ENCODE measurements around the gene OR4D2.

The OR4D2 gene

DNA sequence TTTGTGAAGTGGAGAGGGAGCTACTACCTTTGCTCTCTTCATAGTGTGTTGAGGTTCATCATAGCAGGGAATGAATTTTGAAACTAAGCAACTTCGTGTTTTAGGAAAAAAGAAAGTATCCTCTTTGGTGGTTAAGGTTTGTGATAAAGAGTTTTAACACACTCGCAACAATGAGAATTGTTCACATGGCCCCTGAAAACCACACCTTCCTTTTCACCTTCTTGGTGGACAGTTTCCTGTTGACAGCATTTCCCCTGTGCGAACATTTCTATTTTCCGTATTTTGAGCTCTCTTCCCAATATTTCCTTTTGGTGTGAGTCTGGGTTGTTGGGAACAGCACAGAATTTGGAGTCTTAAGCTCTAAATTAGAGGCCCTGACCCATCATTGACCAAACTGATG, 3.8 kb downstream of the OR4D2 start:
- ChIA-PET POLR2A (no interaction called here), CTCF (interaction anchor here (0.5 to 1.8 kb wide), 10 partner anchors 10 to 776 kb away, joined by 3 to 10 read pairs (median 3); partner anchors contain the start of gene SRSF1)
- Histone ChIP-seq H3K4me3 (ENCODE audit: low read depth, low read length) (no peak overlapping the region), H3K4me1 (ENCODE audit: control insufficient read depth, insufficient read depth, low read length) (no peaks in the 10 kb centered on the region), H3K27ac (ENCODE audit: extremely low read depth, low read depth, low read length) (no peak overlapping the region), H3K36me3 (ENCODE audit: control insufficient read depth in 2 of 2, insufficient read depth in 1 of 2, low read length in 2 of 2) (no peaks in the 10 kb centered on the region), H3K9me3 (ENCODE audit: control insufficient read depth, insufficient read depth, low read depth, low read length) (no peaks in the 10 kb centered on the region)
- no peak for TF ChIP-seq ZIC2 (tag by site-specific recombination; IDR thresholded peaks at IDR 0.05)
- TF ChIP-seq ZNF623 (tag by site-specific recombination; IDR thresholded peaks at IDR 0.05): no peak
- no peak for TF ChIP-seq ZNF2 (tag by site-specific recombination; IDR thresholded peaks at IDR 0.05)
- TF ChIP-seq ZNF239 (tag by site-specific recombination; IDR thresholded peaks at IDR 0.05): no peak
- no peak for TF ChIP-seq ZNF76 (tag by site-specific recombination; IDR thresholded peaks at IDR 0.05; ENCODE audit: borderline replicate concordance, low read depth)
- TF ChIP-seq ZNF571 (tag by site-specific recombination; IDR thresholded peaks at IDR 0.05): no peak
- TF ChIP-seq REPIN1 (tag by site-specific recombination; IDR thresholded peaks at IDR 0.05; ENCODE audit: low read depth): no peak
- no peak for TF ChIP-seq ZNF221 (tag by site-specific recombination; IDR thresholded peaks at IDR 0.05; ENCODE audit: borderline replicate concordance)
- no peak for TF ChIP-seq ZNF777 (tag by site-specific recombination; IDR thresholded peaks at IDR 0.05; ENCODE audit: borderline replicate concordance)
- no peak for TF ChIP-seq BCL11A (tag by site-specific recombination; IDR thresholded peaks at IDR 0.05; ENCODE audit: low read depth)
- TF ChIP-seq GLIS2 (tag by site-specific recombination; IDR thresholded peaks at IDR 0.05): no peak
- TF ChIP-seq ZNF184 (tag by site-specific recombination; IDR thresholded peaks at IDR 0.05): no peak
- no peak for TF ChIP-seq KLF9 (tag by site-specific recombination; IDR thresholded peaks at IDR 0.05; ENCODE audit: low read depth)
- TF ChIP-seq ZNF654 (tag by site-specific recombination; IDR thresholded peaks at IDR 0.05; ENCODE audit: low read depth): no peak
- no peak for TF ChIP-seq ZNF561 (tag by site-specific recombination; IDR thresholded peaks at IDR 0.05; ENCODE audit: borderline replicate concordance)
- TF ChIP-seq ZNF792 (tag by site-specific recombination; IDR thresholded peaks at IDR 0.05): no peak
- TF ChIP-seq ZNF629 (tag by site-specific recombination; IDR thresholded peaks at IDR 0.05): no peak
- no peak for TF ChIP-seq HOXD13 (CRISPR knock-in tag; IDR thresholded peaks at IDR 0.05; ENCODE audit: borderline replicate concordance)
- TF ChIP-seq, protein P1, sequence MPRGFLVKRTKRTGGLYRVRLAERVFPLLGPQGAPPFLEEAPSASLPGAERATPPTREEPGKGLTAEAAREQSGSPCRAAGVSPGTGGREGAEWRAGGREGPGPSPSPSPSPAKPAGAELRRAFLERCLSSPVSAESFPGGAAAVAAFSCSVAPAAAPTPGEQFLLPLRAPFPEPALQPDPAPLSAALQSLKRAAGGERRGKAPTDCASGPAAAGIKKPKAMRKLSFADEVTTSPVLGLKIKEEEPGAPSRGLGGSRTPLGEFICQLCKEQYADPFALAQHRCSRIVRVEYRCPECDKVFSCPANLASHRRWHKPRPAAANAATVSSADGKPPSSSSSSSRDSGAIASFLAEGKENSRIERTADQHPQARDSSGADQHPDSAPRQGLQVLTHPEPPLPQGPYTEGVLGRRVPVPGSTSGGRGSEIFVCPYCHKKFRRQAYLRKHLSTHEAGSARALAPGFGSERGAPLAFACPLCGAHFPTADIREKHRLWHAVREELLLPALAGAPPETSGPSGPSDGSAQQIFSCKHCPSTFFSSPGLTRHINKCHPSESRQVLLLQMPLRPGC (tag by site-specific recombination; IDR thresholded peaks at IDR 0.05): no peak
- TF ChIP-seq ATF2 (tag by site-specific recombination; IDR thresholded peaks at IDR 0.05; ENCODE audit: low read depth): no peak

DNA sequence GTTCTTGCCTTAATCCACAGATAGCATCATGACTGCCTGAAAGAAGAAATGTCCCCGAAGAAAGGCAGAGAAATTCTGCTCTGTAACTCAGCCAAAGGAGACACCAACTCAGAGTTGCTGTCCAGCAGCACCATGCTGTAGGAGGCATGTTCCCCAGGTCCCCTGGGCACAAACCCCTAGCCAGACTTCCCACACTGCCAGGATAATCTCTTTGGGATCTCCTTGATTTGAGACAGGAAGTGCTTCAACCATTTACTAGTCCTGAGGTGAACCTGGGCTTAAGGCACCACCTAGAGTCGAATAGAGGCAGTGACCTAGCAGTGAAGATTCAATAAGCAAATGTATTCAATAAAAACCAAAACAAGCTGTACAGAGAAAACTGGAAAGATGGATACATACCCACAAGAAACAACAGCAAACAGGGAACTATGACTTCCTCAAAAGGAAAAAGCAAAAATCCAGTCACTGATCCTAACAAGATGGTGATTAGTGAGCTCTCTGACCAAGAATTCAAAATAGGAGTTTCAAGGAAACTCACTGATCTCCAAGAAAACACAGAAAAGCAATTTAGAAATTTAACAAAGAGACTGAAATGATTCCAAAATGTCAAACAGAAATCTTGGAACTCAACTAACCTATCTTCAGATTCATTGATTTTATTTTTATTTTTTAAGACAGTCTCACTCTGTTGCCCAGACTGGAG, 5.7 kb downstream of the OR4D2 start:
- CTCF ChIA-PET: interaction anchor here (0.6 to 2.3 kb wide), 25 partner anchors 8 to 314 kb away, joined by 3 to 11 read pairs (median 4); no protein-coding TSS in a partner anchor
- TF ChIP-seq ZBTB1 (tag by site-specific recombination; IDR thresholded peaks at IDR 0.05): no peak
- TF ChIP-seq ZNF324 (tag by site-specific recombination; IDR thresholded peaks at IDR 0.05): no peak
- TF ChIP-seq ZNF501 (tag by site-specific recombination; IDR thresholded peaks at IDR 0.05): no peak
- TF ChIP-seq ZNF184 (tag by site-specific recombination; IDR thresholded peaks at IDR 0.05): no peak
- no peak for TF ChIP-seq ZNF645 (tag by site-specific recombination; IDR thresholded peaks at IDR 0.05)
- TF ChIP-seq ZNF654 (tag by site-specific recombination; IDR thresholded peaks at IDR 0.05; ENCODE audit: low read depth): peak; percentile 70
- TF ChIP-seq ZBTB49 (tag by site-specific recombination; IDR thresholded peaks at IDR 0.05; ENCODE audit: low read depth): no peak
- no peak for TF ChIP-seq ZNF561 (tag by site-specific recombination; IDR thresholded peaks at IDR 0.05; ENCODE audit: borderline replicate concordance)
- TF ChIP-seq, protein P2, sequence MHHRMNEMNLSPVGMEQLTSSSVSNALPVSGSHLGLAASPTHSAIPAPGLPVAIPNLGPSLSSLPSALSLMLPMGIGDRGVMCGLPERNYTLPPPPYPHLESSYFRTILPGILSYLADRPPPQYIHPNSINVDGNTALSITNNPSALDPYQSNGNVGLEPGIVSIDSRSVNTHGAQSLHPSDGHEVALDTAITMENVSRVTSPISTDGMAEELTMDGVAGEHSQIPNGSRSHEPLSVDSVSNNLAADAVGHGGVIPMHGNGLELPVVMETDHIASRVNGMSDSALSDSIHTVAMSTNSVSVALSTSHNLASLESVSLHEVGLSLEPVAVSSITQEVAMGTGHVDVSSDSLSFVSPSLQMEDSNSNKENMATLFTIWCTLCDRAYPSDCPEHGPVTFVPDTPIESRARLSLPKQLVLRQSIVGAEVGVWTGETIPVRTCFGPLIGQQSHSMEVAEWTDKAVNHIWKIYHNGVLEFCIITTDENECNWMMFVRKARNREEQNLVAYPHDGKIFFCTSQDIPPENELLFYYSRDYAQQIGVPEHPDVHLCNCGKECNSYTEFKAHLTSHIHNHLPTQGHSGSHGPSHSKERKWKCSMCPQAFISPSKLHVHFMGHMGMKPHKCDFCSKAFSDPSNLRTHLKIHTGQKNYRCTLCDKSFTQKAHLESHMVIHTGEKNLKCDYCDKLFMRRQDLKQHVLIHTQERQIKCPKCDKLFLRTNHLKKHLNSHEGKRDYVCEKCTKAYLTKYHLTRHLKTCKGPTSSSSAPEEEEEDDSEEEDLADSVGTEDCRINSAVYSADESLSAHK (tag by site-specific recombination; IDR thresholded peaks at IDR 0.05): 0 out of 2 replicates have a peak, but pooled peaks have one; percentile 27

More for the DNA sequence above, 5.7 kb downstream of the OR4D2 start:
- Histone ChIP-seq H3K27ac (ENCODE audit: extremely low read depth, low read depth, low read length) (no peak overlapping the region), H3K9me3 (ENCODE audit: control insufficient read depth, insufficient read depth, low read depth, low read length) (no peaks in the 10 kb centered on the region), H3K36me3 (ENCODE audit: control insufficient read depth in 2 of 2, insufficient read depth in 1 of 2, low read length in 2 of 2) (no peaks in the 10 kb centered on the region), H3K4me1 (ENCODE audit: control insufficient read depth, insufficient read depth, low read length) (no peaks in the 10 kb centered on the region), H3K4me3 (ENCODE audit: low read depth, low read length) (no peak overlapping the region)
- POLR2A ChIA-PET: no interaction called here

All from HEK293 (cell line).